ENCODE measurements around the gene TBC1D10A.
A peak's percentile ranks its signal among the peaks of the same experiment; 100 is the strongest.

Gene TBC1D10A

GRCh38 chr22:30309951-30310741 is 16.6 kb downstream of the TBC1D10A start:
- peaks cover 26% of the 10 kb centered on the region for H3K79me2 ChIP-seq
- H2AFZ ChIP-seq = no peak overlapping the region
- H3K27me3 ChIP-seq (ENCODE audit: control insufficient read depth, insufficient read depth, low read length) = no peaks in the 10 kb centered on the region
- peak overlapping the region; percentile 76 for H3K4me2 ChIP-seq (ENCODE audit: low read length)
- H3K27ac ChIP-seq = peak overlapping the region; percentile 78
- H3K9me3 ChIP-seq (ENCODE audit: control insufficient read depth, low read length) = no peaks in the 10 kb centered on the region
- no peak overlapping the region for H3K9ac ChIP-seq
- no peak for TF ChIP-seq CTCF (IDR thresholded peaks at IDR 0.05)
- H3K4me1 ChIP-seq = peaks cover 71% of the 10 kb centered on the region
- H3K36me3 ChIP-seq (ENCODE audit: control insufficient read depth, insufficient read depth, low read length) = no peaks in the 10 kb centered on the region
- no peak overlapping the region for H3K4me3 ChIP-seq (ENCODE audit: low read depth, low read length)

GRCh38 chr22:30308518-30309230 is 18.1 kb downstream of the TBC1D10A start:
- H3K4me3 ChIP-seq (ENCODE audit: low read depth, low read length) = no peak overlapping the region
- H3K9me3 ChIP-seq (ENCODE audit: control insufficient read depth, low read length) = no peaks in the 10 kb centered on the region
- no peaks in the 10 kb centered on the region for H3K27me3 ChIP-seq (ENCODE audit: control insufficient read depth, insufficient read depth, low read length)
- peaks cover 80% of the 10 kb centered on the region for H3K4me1 ChIP-seq
- H3K27ac ChIP-seq = peak overlapping the region; percentile 78
- H3K9ac ChIP-seq = no peak overlapping the region
- H3K4me2 ChIP-seq (ENCODE audit: low read length) = peak overlapping the region; percentile 24
- no peak for TF ChIP-seq CTCF (IDR thresholded peaks at IDR 0.05)
- H3K36me3 ChIP-seq (ENCODE audit: control insufficient read depth, insufficient read depth, low read length) = no peaks in the 10 kb centered on the region
- peaks cover 26% of the 10 kb centered on the region for H3K79me2 ChIP-seq
- H2AFZ ChIP-seq = no peak overlapping the region

GRCh38 chr22:30308093-30308492 is 18.6 kb downstream of the TBC1D10A start:
- H2AFZ ChIP-seq = no peak overlapping the region
- H3K27ac ChIP-seq = peak overlapping the region; percentile 24
- peaks cover 80% of the 10 kb centered on the region for H3K4me1 ChIP-seq
- peaks cover 30% of the 10 kb centered on the region for H3K79me2 ChIP-seq
- no peak overlapping the region for H3K9ac ChIP-seq
- H3K9me3 ChIP-seq (ENCODE audit: control insufficient read depth, low read length) = no peaks in the 10 kb centered on the region
- H3K27me3 ChIP-seq (ENCODE audit: control insufficient read depth, insufficient read depth, low read length) = no peaks in the 10 kb centered on the region
- peak overlapping the region; percentile 24 for H3K4me2 ChIP-seq (ENCODE audit: low read length)
- no peak overlapping the region for H3K4me3 ChIP-seq (ENCODE audit: low read depth, low read length)
- no peaks in the 10 kb centered on the region for H3K36me3 ChIP-seq (ENCODE audit: control insufficient read depth, insufficient read depth, low read length)
- TF ChIP-seq CTCF (IDR thresholded peaks at IDR 0.05) = no peak

GRCh38 chr22:30307041-30307574 is 19.6 kb downstream of the TBC1D10A start:
- Histone ChIP-seq H3K9me3 (ENCODE audit: control insufficient read depth, low read length) (no peaks in the 10 kb centered on the region), H2AFZ (no peak overlapping the region), H3K4me2 (ENCODE audit: low read length) (peak overlapping the region; percentile 10), H3K27ac (peak overlapping the region; percentile 74), H3K9ac (no peak overlapping the region), H3K79me2 (peaks cover 30% of the 10 kb centered on the region), H3K27me3 (ENCODE audit: control insufficient read depth, insufficient read depth, low read length) (no peaks in the 10 kb centered on the region), H3K4me3 (ENCODE audit: low read depth, low read length) (peak overlapping the region; percentile 22), H3K4me1 (peaks cover 77% of the 10 kb centered on the region), H3K36me3 (ENCODE audit: control insufficient read depth, insufficient read depth, low read length) (no peaks in the 10 kb centered on the region)
- no peak for TF ChIP-seq CTCF (IDR thresholded peaks at IDR 0.05)

Measured in parathyroid adenoma (tissue), 2 donors.